C4-2B (cell line): Measurements from ENCODE around the gene CDC20B.
"Not testable (repeated sequence)": the region's sequence is repeated elsewhere in the genome, so short reads cannot be mapped to it uniquely, and the experiment has no call there.

Source experiments
- H3K27ac ChIP-seq: fragments of 450-650 bp; 2 replicates; pipeline ENCODE4 v1.5.1; 2017
- CTCF ChIP-seq: fragments of 450-650 bp; conservative IDR thresholded peaks from 2 replicates; pipeline ENCODE4 v1.5.1; 2017; ENCODE audit warnings: mild to moderate bottlenecking
- ZFX ChIP-seq: fragments of 450-650 bp; IDR thresholded peaks from 2 replicates; pipeline ENCODE4 v1.6.1; 2017

CDC20B gene

GRCh38 chr5:55113327-55113726, 59.6 kb downstream of the CDC20B start:
- H3K27ac ChIP-seq = no peak overlapping the region
- no peak for TF ChIP-seq CTCF
- no peak for TF ChIP-seq ZFX

GRCh38 chr5:55110217-55110616, 62.8 kb downstream of the CDC20B start:
- TF ChIP-seq ZFX (no peak), CTCF (no peak)
- H3K27ac ChIP-seq = no peak overlapping the region

- TF ChIP-seq ZFX (no peak), CTCF (no peak)
- no peak overlapping the region for H3K27ac ChIP-seq
Observed at GRCh38 chr5:55108661-55109060, 64.3 kb downstream of the CDC20B start.

GRCh38 chr5:55105976-55106375, 67.0 kb downstream of the CDC20B start:
- not testable (repeated sequence) for H3K27ac ChIP-seq

- TF ChIP-seq CTCF (no peak), ZFX (no peak)
- no peak overlapping the region for H3K27ac ChIP-seq
Observed at GRCh38 chr5:55104946-55105701, 67.9 kb downstream of the CDC20B start.

GRCh38 chr5:55104036-55104772, 68.8 kb downstream of the CDC20B start:
- no peak overlapping the region for H3K27ac ChIP-seq
- TF ChIP-seq ZFX (no peak), CTCF (no peak)

GRCh38 chr5:55102348-55102747, 70.6 kb downstream of the CDC20B start, which contains the start of gene GZMA:
Gene GZMA, plus strand, starts transcription at chr5:55102646. Its CDS starts 37 bp downstream, at chr5:55102683.
- no peak within 1 kb of the TSS for H3K27ac ChIP-seq
- TF ChIP-seq ZFX = no peak
- TF ChIP-seq CTCF = no peak
